GM12878 (cell line): ENCODE measurements around the gene DNAI7. TPM values are rescaled to one million over a fixed set of nuclear protein-coding genes. Genes with fewer than 3 reads are reported as not detected.

Experiments
- ATAC-seq: fragments of 200-7000 bp; cut with Tn5 transposase; 3 replicates; pipeline ENCODE4 v1.9.1; 2020; ENCODE audit warnings: mild to moderate bottlenecking, moderate library complexity
- BruUV-seq: library from RNA; stranded (reverse); fragments of 400-500 nt; replicated peaks from 2 replicates; lab custom pipeline; 2021; lab: Mats Ljungman, UMichigan
- CTCF ChIA-PET: fragments of 300-600 bp; sonication (Branson Sonifier 250); formaldehyde crosslinking; extraction: SDS; loops from one replicate; lab custom pipeline; 2021; ENCODE audit warnings: inconsistent platforms; lab: Yijun Ruan, JAX
- POLR2A ChIA-PET: fragments of 350-600 bp; formaldehyde crosslinking; extraction: SDS; loops from one replicate; lab custom pipeline; 2021; ENCODE audit warnings: inconsistent platforms; lab: Charles Lee
- RAD21 ChIA-PET: fragments of 300-600 bp; sonication (Branson Sonifier 250); formaldehyde crosslinking; loops from one replicate; lab custom pipeline; 2023; ENCODE audit warnings: antibody characterized with exemption; ENCODE audit not compliant: unreplicated experiment; lab: Charles Lee
- SMC1A ChIA-PET: fragments of 300-600 bp; sonication (Branson Sonifier 250); formaldehyde crosslinking; loops from one replicate; lab custom pipeline; 2023; ENCODE audit not compliant: unreplicated experiment, uncharacterized antibody; lab: Charles Lee
- DNase-seq: peaks from one replicate; pipeline ENCODE4 v3.0.0-alpha.2; 2011; ENCODE audit warnings: low read depth, low spot score
- FAIRE-seq: peaks from 3 replicates; lab custom pipeline; 2011; peaks lifted over from hg19 to GRCh38; lab: Jason Lieb, UNC
- H2AFZ ChIP-seq: 2 replicates; pipeline ENCODE4 v1.6.0; 2011; ENCODE audit warnings: low read depth, low read length, control low read depth; ENCODE audit not compliant: control insufficient read depth
- H3K27ac ChIP-seq: 2 replicates; pipeline ENCODE4 v1.5.1; 2011; ENCODE audit warnings: control low read depth; ENCODE audit not compliant: control insufficient read depth, insufficient read depth
- H3K27me3 ChIP-seq, 2 experiments: replicated peaks in 1 of 2; 2 replicates each; pipeline versions ENCODE4 v1.6.0 to v1.6.1; 2011; ENCODE audit warnings: low read length in 1 of 2; ENCODE audit not compliant: control insufficient read depth in 2 of 2, insufficient read depth in 2 of 2
- H3K36me3 ChIP-seq, 2 experiments: 2 replicates each; pipeline ENCODE4 v1.5.1; 2011; ENCODE audit warnings: low read length in 1 of 2; ENCODE audit not compliant: control insufficient read depth in 2 of 2, insufficient read depth in 2 of 2
- H3K4me1 ChIP-seq: 2 replicates; pipeline ENCODE4 v1.6.1; 2011; ENCODE audit warnings: mild to moderate bottlenecking, low read length, moderate library complexity, mixed read lengths; ENCODE audit not compliant: control insufficient read depth, insufficient read depth
- H3K4me2 ChIP-seq: 2 replicates; pipeline ENCODE4 v1.6.0; 2011; ENCODE audit warnings: control low read depth; ENCODE audit not compliant: control insufficient read depth, insufficient read depth
- H3K4me3 ChIP-seq: fragments of 200-600 bp; sonication (generic); 2 replicates; pipeline ENCODE4 v1.5.1; 2016
- H3K79me2 ChIP-seq: 2 replicates; pipeline ENCODE4 v1.6.0; 2011; ENCODE audit warnings: low read length; ENCODE audit not compliant: control insufficient read depth, insufficient read depth
- H3K9ac ChIP-seq: 2 replicates; pipeline ENCODE4 v1.8.0; 2011; ENCODE audit warnings: low read length, control low read depth, mixed read lengths; ENCODE audit not compliant: control insufficient read depth, insufficient read depth
- H3K9me3 ChIP-seq: replicated peaks from 3 replicates; pipeline ENCODE4 v1.5.1; 2011; ENCODE audit warnings: mild to moderate bottlenecking, low read length; ENCODE audit not compliant: control insufficient read depth, insufficient read depth
- H4K20me1 ChIP-seq: 2 replicates; pipeline ENCODE4 v1.6.0; 2011; ENCODE audit not compliant: control insufficient read depth, insufficient read depth
- ATF7 ChIP-seq: fragments of 450-650 bp; IDR thresholded peaks from 2 replicates; pipeline ENCODE4 v1.6.1; 2016; ENCODE audit warnings: low read depth, mild to moderate bottlenecking
- CBX3 ChIP-seq: fragments of 200-600 bp; sonication (generic); IDR thresholded peaks from 2 replicates; pipeline ENCODE4 v1.6.1; 2016; ENCODE audit warnings: low read depth, borderline replicate concordance
- CREM ChIP-seq: IDR thresholded peaks from 2 replicates; pipeline ENCODE4 v1.6.1; 2014; ENCODE audit warnings: antibody characterized with exemption, low read depth
- E2F8 ChIP-seq: fragments of 450-650 bp; IDR thresholded peaks from 2 replicates; pipeline ENCODE4 v1.6.1; 2018; ENCODE audit warnings: mild to moderate bottlenecking, low read depth, moderate library complexity; ENCODE audit not compliant: partially characterized antibody
- EED ChIP-seq: sonication (generic); IDR thresholded peaks from 2 replicates; pipeline ENCODE4 v1.6.1; 2016; ENCODE audit warnings: antibody characterized with exemption, low read depth
- FOS ChIP-seq: IDR thresholded peaks from 3 replicates; pipeline ENCODE4 v1.6.1; 2011; ENCODE audit warnings: borderline replicate concordance; ENCODE audit not compliant: insufficient read length; ENCODE audit errors: extremely low read depth
- MYB ChIP-seq: fragments of 150-350 bp; IDR thresholded peaks from 2 replicates; pipeline ENCODE4 v1.6.1; 2014; ENCODE audit warnings: mild to moderate bottlenecking, low read depth, low read length, borderline replicate concordance
- MYC ChIP-seq: IDR thresholded peaks from 2 replicates; pipeline ENCODE4 v1.6.1; 2011; ENCODE audit warnings: mild to moderate bottlenecking, low read length, moderate library complexity, inconsistent platforms; ENCODE audit not compliant: insufficient read depth, insufficient replicate concordance, insufficient read length, severe bottlenecking
- POLR2AphosphoS5 ChIP-seq: IDR thresholded peaks from 2 replicates; pipeline ENCODE4 v1.6.1; 2011; ENCODE audit warnings: mild to moderate bottlenecking, low read length, inconsistent platforms
- RB1 ChIP-seq: fragments of 450-650 bp; formaldehyde crosslinking; IDR thresholded peaks from 2 replicates; pipeline ENCODE4 v1.6.1; 2017; ENCODE audit warnings: mild to moderate bottlenecking, borderline replicate concordance
- SIN3A ChIP-seq: IDR thresholded peaks from 2 replicates; pipeline ENCODE4 v1.6.1; 2012; ENCODE audit warnings: low read depth, low read length, improper control_type of control experiment
- SKIL ChIP-seq: fragments of 450-650 bp; IDR thresholded peaks from 2 replicates; pipeline ENCODE4 v1.6.1; 2017; ENCODE audit warnings: mild to moderate bottlenecking, low read depth, inconsistent platforms; ENCODE audit not compliant: poor library complexity, severe bottlenecking
- SMAD5 ChIP-seq: IDR thresholded peaks from 2 replicates; pipeline ENCODE4 v1.6.1; 2016; ENCODE audit warnings: antibody characterized with exemption, low read depth
- SREBF2 ChIP-seq: IDR thresholded peaks from 2 replicates; pipeline ENCODE4 v1.6.1; 2012; ENCODE audit warnings: mild to moderate bottlenecking, low read length
- SRF ChIP-seq, 2 experiments: IDR thresholded peaks; 2 replicates each; pipeline ENCODE4 v1.6.1; 2011; ENCODE audit warnings: low read depth in 2 of 2, low read length in 2 of 2, mild to moderate bottlenecking in 1 of 2, moderate library complexity in 1 of 2
- YY1 ChIP-seq: IDR thresholded peaks from 2 replicates; pipeline ENCODE4 v1.6.1; 2011; ENCODE audit warnings: low read depth, mild to moderate bottlenecking, low read length
- ZBED1 ChIP-seq: IDR thresholded peaks from 2 replicates; pipeline ENCODE4 v1.6.1; 2016; ENCODE audit warnings: borderline replicate concordance
- ZNF274 ChIP-seq: IDR thresholded peaks from one replicate; pipeline ENCODE4 v1.8.0; 2011; ENCODE audit not compliant: insufficient read length, insufficient read depth
- WGBS: methylation state at CpG from one replicate; pipeline ENCODE4 v1.1.6; 2016; ENCODE audit warnings: low lambda C conversion rate; ENCODE audit not compliant: insufficient replicate concordance, insufficient coverage; ENCODE audit errors: missing lambda C conversion rate; 5-methylcytosine and 5-hydroxymethylcytosine counted together
- in situ Hi-C: fragments of 300-500 bp; cut with MboI; formaldehyde crosslinking; loops from 9 replicates; pipeline ENCODE4 v1.14.3; 2018; ENCODE audit warnings: mixed read lengths
- intact Hi-C: fragments of 100-400 bp; cut with micrococcal nuclease; formaldehyde crosslinking; loops from one replicate; pipeline ENCODE4 v1.14.2; 2022; ENCODE audit not compliant: unreplicated experiment
- polyA plus RNA-seq, 11 experiments: library from polyadenylated mRNA; depleted of rRNA in 4 of 11; unstranded in 6 of 11; stranded (reverse) in 5 of 11; fragments of >200 nt; fragmentation: Nextera tagmentation in 4 of 11; fragmentation: Illumina TruSeq in 1 of 11; extraction: Ambion mirVana in 4 of 11; extraction: Trizol in 1 of 11; gene quantifications; 1 replicate in 1 of 11; 2 replicates in 10 of 11; pipeline versions ENCODE4 v1.2.1 to v1.2.3, GENCODE V29; 2011 to 2016; ENCODE audit warnings: inconsistent platforms in 2 of 11, missing spikeins in 2 of 11, low read depth in 1 of 11
- total RNA-seq, 4 experiments: library from RNA; depleted of rRNA in 3 of 4; stranded (reverse); fragments of >200 nt in 3 of 4; fragmentation: Illumina TruSeq in 1 of 4; extraction: Trizol in 1 of 4; gene quantifications; 2 replicates each; pipeline versions ENCODE4 v1.2.1 to v1.2.3, GENCODE V29; 2013 to 2021
- TF ChIP-seq, protein P1 (sequence below): fragments of 450-650 bp; IDR thresholded peaks from 2 replicates; pipeline ENCODE4 v1.6.1; 2016; ENCODE audit warnings: mild to moderate bottlenecking

Gene DNAI7
- total and polyA plus RNA-seq, 10 of the 15 experiments (the other 5 are each of a cell fraction or from before 2014, with no cell fraction given): 0.05 to 0.48 (median 0.13) TPM; not detected in 4

DNA sequence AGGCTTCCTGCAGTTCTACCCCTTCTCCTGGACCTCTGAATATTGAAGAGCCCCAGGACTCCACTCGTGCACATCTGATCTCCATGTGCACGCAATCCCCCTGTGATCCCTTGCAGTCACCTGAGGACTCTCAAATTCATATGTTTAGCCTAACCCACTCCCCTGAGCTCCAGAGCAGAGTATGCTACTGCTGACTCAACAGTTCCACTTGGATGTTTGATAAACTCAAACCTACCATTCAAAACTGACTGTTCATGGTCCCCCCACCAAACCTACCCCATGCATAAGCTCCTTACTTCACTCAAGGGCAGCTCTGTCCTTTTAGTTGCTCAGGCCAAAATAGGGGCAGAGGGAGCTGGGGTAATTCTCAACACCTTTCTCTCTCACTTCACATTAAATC, 96.0 kb downstream of the DNAI7 start (continued):
- TF ChIP-seq MYC (no peak), SIN3A (no peak), SREBF2 (no peak), SRF (IDR thresholded peaks at IDR 0.05; ENCODE audit: low read depth in 2 of 2, low read length in 2 of 2) (no peak)

DNA sequence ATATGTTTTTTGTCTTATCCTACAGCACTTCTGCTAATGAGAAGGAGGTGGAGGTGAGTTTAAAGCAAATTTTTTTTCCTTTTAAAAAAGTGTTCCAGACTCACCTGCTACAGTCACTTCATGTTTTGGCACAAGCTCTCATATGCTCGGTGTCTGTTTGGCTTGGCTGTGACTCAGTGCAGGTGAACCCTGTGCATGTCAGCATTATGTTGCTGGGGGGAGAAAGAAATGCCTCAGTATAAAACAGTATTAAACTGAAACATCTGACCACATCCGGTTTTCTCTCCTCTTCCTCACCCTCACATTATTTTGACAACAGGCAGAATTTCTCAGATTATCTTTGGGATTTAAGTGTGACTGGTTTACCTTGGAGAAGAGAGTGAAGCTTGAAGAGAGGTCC, 105.2 kb downstream of the DNAI7 start:
- WGBS: 34% methylated on average over 2 of the region's 2 CpGs
- RAD21 ChIA-PET: no interaction called here
- H3K27me3 ChIP-seq: no peaks in the 10 kb centered on the region
- POLR2A ChIA-PET: no interaction called here
- FAIRE-seq (no peak), DNase-seq (no peak), ATAC-seq (no peak)
- SMC1A ChIA-PET: interaction anchor here (0.7 to 3.1 kb wide), 9 partner anchors 10 to 165 kb away, joined by 3 to 14 read pairs (median 3); no protein-coding TSS in a partner anchor
- no peak overlapping the region for H3K4me2 ChIP-seq
- in situ Hi-C loops: no loop called here
- H3K36me3 ChIP-seq: peaks cover 12 to 54% of the 10 kb centered on the region in 2 experiments
- no peak overlapping the region for H3K9ac ChIP-seq
- peaks cover 9% of the 10 kb centered on the region for H3K4me1 ChIP-seq
- intact Hi-C loops: no loop called here
- H4K20me1 ChIP-seq: no peaks in the 10 kb centered on the region
- peaks cover 3% of the 10 kb centered on the region; the same call in 1 of the 3 replicates for H3K9me3 ChIP-seq
- H3K4me3 ChIP-seq: no peak overlapping the region
- no TSS peak for BruUV-seq
- no peaks in the 10 kb centered on the region for H3K79me2 ChIP-seq
- CTCF ChIA-PET: no interaction called here
- peak overlapping the region; percentile 20; the same call in 1 of the 2 replicates for H3K27ac ChIP-seq
- no peak overlapping the region for H2AFZ ChIP-seq
- TF ChIP-seq CREM (no peak), CBX3 (no peak), EED (no peak), FOS (no peak), SKIL (no peak), YY1 (no peak), MYB (no peak), RB1 (no peak), SMAD5 (no peak), ZNF274 (no peak), POLR2AphosphoS5 (no peak), ATF7 (no peak), ZBED1 (no peak), SRF (IDR thresholded peaks at IDR 0.05; ENCODE audit: low read depth in 2 of 2, low read length in 2 of 2) (no peak), E2F8 (no peak)
- TF ChIP-seq, protein P1, sequence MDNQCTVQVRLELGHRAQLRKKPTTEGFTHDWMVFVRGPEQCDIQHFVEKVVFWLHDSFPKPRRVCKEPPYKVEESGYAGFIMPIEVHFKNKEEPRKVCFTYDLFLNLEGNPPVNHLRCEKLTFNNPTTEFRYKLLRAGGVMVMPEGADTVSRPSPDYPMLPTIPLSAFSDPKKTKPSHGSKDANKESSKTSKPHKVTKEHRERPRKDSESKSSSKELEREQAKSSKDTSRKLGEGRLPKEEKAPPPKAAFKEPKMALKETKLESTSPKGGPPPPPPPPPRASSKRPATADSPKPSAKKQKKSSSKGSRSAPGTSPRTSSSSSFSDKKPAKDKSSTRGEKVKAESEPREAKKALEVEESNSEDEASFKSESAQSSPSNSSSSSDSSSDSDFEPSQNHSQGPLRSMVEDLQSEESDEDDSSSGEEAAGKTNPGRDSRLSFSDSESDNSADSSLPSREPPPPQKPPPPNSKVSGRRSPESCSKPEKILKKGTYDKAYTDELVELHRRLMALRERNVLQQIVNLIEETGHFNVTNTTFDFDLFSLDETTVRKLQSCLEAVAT: no peak
